ENCODE results near the gene CBX8.
"Not testable (repeated sequence)": the region's sequence is repeated elsewhere in the genome, so short reads cannot be mapped to it uniquely, and the experiment has no call there.

CBX8 gene

GRCh38 chr17:79777120-79777893 lies 19.6 kb downstream of the CBX8 start:
- no peak for DNase-seq

GRCh38 chr17:79776376-79777119 lies 20.3 kb downstream of the CBX8 start:
- DNase-seq, result no peak

DNA sequence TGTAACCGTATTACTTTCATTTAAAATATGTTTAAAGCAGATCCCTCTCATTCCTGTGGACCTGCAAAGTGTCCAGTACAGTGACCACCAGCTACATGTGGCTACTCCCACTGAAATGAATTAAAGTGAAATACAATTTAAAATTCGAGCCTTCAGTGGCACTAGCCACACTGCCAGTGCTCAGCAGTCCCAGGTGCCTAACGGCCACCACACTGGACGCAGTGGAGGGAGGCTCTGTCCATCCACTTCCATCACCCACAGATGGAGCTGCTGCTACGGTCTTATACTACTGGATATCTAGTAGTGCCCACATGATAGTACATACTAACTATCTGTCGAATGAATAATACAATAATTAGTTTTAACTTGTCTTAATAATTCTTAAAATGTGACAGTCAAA lies 21.2 kb downstream of the CBX8 start:
- DNase-seq, result no peak

GRCh38 chr17:79774561-79774975 lies 22.3 kb downstream of the CBX8 start:
- no peak for DNase-seq

GRCh38 chr17:79772726-79773125 lies 24.2 kb downstream of the CBX8 start:
- not testable (repeated sequence) for DNase-seq

DNA sequence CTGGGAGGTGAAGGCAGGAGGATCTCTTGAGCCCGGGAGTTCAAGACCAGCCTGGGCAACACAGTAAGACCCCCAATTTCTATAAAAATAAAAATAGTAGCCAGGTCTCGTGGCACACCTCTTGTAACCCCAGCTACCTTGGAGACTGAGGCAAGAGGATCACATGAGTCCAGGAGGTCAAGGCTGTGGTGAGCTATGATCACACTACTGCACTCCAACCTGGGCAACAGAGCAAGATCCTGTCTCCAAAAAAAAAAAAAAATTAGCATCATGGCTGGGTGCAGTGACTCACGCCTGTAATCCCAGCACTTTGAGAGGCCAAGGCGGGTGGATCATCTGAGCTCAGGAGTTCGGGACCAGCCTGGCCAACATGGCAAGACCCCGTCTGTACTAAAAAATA lies 25.6 kb downstream of the CBX8 start:
- no peak for DNase-seq

- DNase-seq, result no peak
Measured at GRCh38 chr17:79769570-79770506, 27.0 kb downstream of the CBX8 start.

DNA sequence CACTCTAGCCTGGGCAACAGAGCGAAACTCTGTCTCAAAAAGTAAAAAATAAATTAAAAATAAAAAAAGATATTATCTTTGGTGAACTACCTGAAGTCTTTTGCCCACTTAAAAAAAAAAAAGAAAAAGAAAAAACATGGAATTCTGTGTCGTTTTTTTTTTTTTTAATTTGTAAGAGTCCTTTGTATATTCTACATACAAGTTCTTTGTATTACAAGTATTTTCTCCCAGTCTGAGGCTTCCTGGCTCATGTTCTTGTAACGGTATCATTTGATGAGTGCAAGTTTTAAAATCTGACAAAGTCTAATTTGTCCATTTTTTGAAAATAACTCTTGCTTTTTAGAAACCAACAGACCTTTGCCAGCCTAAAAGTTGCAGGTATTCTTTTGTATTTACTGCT lies 31.2 kb downstream of the CBX8 start:
- no peak for DNase-seq

- no peak for DNase-seq
Measured at GRCh38 chr17:79761894-79762589, 34.8 kb downstream of the CBX8 start.

DNA sequence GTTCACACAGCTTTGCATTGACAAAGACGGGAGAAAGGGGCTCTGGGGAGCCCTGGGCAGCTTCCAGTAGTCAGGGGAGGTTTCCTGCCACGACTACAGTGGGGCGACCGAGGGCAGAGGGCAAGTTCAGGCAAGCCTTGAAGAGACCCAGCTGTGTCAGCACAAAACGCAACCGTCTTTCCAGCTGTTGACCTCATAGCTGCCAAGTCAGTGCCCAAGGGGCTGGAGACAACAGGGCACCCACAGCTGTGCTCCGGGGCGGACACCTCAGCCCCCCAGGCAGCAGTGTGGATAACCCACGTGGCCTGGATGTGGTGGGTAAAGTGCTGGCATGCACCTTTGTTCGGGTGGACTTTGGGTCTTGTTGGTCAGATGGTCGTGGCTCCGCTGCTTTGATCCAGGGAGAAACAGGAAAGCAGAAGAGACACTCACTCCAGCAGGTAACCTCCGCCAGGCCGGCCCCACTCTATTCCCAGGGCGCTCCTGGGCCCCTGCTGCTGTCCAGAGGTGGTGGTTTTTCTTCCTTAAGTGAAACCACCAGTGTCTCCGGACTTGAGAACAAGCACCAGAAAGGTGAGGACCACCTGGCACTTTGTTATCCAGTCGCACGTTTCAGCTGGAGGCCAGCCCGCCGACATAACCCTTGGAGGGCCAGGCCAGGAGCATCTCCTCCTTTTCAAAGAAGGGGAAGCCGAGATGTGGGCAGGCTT lies 36.5 kb downstream of the CBX8 start:
- no peak for DNase-seq

- no peak for DNase-seq
Measured at GRCh38 chr17:79758271-79758670, 38.6 kb downstream of the CBX8 start.

DNA sequence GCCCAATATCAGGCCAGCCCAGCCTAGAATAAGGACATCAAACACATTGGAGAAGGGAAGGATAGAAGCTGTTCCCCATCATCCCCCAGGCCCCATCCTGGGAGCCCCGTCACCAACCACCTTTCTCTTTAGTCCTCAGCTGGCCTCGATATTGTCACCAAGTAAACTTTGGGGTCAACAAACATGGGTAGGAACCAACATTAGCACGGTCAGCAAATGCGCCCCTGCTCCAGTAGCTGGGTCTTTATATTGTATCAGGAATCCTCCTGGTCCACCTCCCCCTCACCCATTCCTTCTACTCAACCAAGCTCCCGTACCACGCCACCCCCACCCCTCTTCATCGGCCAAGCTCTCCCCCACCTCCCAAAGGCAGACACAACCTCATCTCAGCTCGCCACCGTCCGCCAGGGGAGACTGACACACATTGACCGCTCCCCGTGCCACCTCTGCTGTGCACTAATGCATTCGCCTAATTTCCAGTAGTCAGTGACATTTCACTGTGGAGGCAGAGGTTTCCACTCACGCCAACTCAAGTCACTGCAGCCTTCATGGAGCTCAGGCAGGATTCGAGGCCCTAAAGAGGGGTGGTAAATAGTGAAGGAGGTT lies 39.6 kb downstream of the CBX8 start:
- no peak for DNase-seq

DNA sequence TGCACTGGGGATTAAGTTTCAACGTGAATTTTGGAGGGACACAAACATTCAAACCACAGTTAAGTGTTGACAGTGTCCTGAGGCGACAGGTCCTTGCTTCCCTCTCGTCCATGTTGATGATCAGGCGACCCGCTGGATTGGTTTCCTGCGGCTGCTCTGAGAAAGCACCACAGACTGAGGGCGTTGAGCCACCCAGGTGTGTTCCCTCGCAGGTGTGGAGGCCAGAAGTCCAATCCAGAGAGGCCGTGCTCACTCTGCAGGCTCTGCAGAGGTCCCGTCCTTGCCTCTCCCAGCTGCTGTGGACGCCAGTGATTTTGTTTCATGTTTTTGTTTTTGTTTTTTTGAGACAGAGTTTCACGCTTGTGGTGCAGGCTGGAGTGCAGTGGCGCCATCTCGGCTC lies 41.3 kb downstream of the CBX8 start:
- DNase-seq, result no peak

GRCh38 chr17:79754903-79755302 lies 42.0 kb downstream of the CBX8 start:
- DNase-seq, result not testable (repeated sequence)

- no peak for DNase-seq
Measured at GRCh38 chr17:79754370-79754769, 42.5 kb downstream of the CBX8 start.

DNA sequence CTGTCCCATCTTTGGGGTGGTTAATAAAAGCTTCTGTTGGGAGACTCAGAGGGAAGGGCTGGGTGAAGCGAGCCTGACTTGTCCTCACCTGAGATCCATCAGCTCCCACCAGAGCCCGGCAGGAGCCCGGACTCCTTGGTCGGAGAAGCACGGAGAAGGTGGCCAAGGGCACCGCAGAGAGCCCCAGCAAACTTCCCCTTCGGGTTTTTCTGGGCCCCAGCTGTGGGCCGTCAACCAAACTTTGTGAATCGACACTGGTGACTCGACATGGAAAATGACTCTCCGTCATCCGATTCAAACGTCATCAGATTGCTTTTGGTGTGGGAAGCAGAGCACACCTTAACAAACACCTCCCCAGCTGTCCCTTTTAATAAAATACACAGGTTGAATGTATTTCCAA lies 44.7 kb downstream of the CBX8 start:
- DNase-seq, result no peak

DNA sequence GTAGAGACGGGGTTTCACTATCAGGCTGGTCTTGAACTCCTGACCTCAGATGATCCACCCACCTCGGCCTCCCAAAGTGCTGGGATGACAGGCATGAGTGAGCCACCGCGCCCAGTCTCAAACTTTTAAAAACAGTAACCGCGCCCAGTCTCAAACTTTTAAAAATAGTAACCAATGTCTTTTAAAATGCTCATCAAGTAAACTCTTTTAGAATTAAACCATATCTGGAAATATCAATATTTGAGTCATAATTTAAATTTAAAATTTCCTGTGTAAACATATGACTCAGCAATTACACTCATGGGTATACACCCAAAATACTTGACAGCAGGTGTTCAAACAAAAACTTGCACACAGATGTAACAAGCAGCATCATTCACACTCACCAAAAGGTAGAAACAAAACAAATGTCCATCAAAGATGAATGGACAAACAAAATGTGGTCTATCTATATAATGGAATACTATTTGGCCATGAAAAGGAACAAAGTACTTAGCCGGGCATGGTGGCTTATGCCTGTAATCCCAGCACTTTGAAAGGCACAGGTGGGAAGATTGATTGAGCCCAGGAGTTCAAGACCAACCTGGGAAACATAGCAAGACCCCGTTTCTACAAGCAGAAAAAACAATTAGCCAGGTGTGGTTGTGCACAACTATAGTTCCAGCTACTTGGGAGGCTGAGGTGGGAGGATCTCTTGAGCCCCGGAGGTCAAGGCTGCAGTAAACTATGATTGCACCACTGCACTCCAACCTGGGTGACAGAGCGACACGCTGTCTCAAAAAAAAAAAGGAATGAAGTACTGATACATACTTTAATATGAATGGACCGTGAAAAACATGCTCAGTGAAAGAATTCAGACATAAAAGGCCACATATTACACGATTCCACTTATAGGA lies 46.0 kb downstream of the CBX8 start:
- DNase-seq, result no peak

GRCh38 chr17:79749958-79750357 lies 46.9 kb downstream of the CBX8 start:
- DNase-seq, result no peak

GRCh38 chr17:79749156-79749815 lies 47.6 kb downstream of the CBX8 start:
- peak; percentile 47 for DNase-seq

Measured in amniotic stem cell (primary cell).